Liver (tissue), 3 donors: ENCODE measurements around the gene CNTN2.

Experiments used
- RAD21 ChIP-seq, 2 donors: IDR thresholded peaks; 2 replicates each; pipeline ENCODE4 v1.6.1; 2016; ENCODE audit warnings: antibody characterized with exemption in 2 of 2, mild to moderate bottlenecking in 2 of 2
- TAF1 ChIP-seq: conservative IDR thresholded peaks from 2 replicates; pipeline ENCODE4 v1.6.1; 2016; ENCODE audit warnings: antibody characterized with exemption, mild to moderate bottlenecking
- TF ChIP-seq, protein P1 (sequence below): fragments of 150-350 bp; IDR thresholded peaks from 2 replicates; pipeline ENCODE4 v1.5.1; 2017; ENCODE audit warnings: improper control_type of control experiment, low read depth, low read length; ENCODE audit not compliant: missing input control
- TF ChIP-seq, protein P2 (sequence below): IDR thresholded peaks from 2 replicates; pipeline ENCODE4 v1.6.1; 2016; ENCODE audit warnings: antibody characterized with exemption
- TF ChIP-seq, protein P3 (sequence below): IDR thresholded peaks from 2 replicates; pipeline ENCODE4 v1.6.1; 2016; ENCODE audit warnings: antibody characterized with exemption, mild to moderate bottlenecking
- donor health status: healthy.
- donor health status: healthy.

DNA sequence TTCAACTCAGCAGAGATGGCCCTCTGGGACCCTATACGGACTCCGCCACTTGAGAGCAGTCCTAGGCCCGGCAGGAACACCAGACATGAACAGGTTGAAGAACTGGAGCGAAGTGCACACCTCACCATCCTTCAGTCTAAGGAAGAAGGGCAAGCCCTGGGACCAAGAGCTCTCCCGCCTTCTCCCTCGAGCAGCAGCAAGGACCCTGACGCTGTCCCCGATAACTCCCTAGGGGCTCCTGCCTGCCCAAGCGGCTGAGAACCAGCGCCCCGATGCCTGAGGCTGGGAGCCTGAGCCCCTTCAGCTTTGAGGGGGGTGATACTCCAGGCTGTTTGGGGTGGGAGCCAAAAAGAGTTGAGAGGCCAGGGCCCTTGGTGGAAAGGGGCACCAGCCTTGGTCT, 31.1 kb downstream of the CNTN2 start:
- TF ChIP-seq, protein P1, sequence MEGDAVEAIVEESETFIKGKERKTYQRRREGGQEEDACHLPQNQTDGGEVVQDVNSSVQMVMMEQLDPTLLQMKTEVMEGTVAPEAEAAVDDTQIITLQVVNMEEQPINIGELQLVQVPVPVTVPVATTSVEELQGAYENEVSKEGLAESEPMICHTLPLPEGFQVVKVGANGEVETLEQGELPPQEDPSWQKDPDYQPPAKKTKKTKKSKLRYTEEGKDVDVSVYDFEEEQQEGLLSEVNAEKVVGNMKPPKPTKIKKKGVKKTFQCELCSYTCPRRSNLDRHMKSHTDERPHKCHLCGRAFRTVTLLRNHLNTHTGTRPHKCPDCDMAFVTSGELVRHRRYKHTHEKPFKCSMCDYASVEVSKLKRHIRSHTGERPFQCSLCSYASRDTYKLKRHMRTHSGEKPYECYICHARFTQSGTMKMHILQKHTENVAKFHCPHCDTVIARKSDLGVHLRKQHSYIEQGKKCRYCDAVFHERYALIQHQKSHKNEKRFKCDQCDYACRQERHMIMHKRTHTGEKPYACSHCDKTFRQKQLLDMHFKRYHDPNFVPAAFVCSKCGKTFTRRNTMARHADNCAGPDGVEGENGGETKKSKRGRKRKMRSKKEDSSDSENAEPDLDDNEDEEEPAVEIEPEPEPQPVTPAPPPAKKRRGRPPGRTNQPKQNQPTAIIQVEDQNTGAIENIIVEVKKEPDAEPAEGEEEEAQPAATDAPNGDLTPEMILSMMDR: no peak
- TF ChIP-seq, protein P2, sequence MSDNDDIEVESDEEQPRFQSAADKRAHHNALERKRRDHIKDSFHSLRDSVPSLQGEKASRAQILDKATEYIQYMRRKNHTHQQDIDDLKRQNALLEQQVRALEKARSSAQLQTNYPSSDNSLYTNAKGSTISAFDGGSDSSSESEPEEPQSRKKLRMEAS: no peak
- TF ChIP-seq RAD21 (IDR thresholded peaks at IDR 0.05): no peak
- no peak for TF ChIP-seq TAF1
- TF ChIP-seq, protein P3, sequence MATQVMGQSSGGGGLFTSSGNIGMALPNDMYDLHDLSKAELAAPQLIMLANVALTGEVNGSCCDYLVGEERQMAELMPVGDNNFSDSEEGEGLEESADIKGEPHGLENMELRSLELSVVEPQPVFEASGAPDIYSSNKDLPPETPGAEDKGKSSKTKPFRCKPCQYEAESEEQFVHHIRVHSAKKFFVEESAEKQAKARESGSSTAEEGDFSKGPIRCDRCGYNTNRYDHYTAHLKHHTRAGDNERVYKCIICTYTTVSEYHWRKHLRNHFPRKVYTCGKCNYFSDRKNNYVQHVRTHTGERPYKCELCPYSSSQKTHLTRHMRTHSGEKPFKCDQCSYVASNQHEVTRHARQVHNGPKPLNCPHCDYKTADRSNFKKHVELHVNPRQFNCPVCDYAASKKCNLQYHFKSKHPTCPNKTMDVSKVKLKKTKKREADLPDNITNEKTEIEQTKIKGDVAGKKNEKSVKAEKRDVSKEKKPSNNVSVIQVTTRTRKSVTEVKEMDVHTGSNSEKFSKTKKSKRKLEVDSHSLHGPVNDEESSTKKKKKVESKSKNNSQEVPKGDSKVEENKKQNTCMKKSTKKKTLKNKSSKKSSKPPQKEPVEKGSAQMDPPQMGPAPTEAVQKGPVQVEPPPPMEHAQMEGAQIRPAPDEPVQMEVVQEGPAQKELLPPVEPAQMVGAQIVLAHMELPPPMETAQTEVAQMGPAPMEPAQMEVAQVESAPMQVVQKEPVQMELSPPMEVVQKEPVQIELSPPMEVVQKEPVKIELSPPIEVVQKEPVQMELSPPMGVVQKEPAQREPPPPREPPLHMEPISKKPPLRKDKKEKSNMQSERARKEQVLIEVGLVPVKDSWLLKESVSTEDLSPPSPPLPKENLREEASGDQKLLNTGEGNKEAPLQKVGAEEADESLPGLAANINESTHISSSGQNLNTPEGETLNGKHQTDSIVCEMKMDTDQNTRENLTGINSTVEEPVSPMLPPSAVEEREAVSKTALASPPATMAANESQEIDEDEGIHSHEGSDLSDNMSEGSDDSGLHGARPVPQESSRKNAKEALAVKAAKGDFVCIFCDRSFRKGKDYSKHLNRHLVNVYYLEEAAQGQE: no peak
